ENCODE data around the gene FHOD3. TPM values are rescaled to one million over a fixed set of nuclear protein-coding genes. Genes with fewer than 3 reads are reported as not detected.

Gene FHOD3
- total and polyA plus RNA-seq, 2 experiments from 2014 or later, result 2.7 to 8.7 TPM

- TF ChIP-seq ZNF331 (CRISPR knock-in tag; IDR thresholded peaks at IDR 0.05; ENCODE audit: low read depth), result no peak
- no peak for TF ChIP-seq NANOG (IDR thresholded peaks at IDR 0.05; ENCODE audit: borderline replicate concordance)
- TF ChIP-seq STAT1 (IDR thresholded peaks at IDR 0.05; ENCODE audit: unreplicated experiment), result no peak
- TF ChIP-seq REST (IDR thresholded peaks at IDR 0.05; ENCODE audit: unreplicated experiment), result no peak
- TF ChIP-seq ETS1 (IDR thresholded peaks at IDR 0.05), result no peak
- TF ChIP-seq ZNF114 (CRISPR knock-in tag; IDR thresholded peaks at IDR 0.05), result no peak
- no peak for TF ChIP-seq ZNF462 (CRISPR knock-in tag; IDR thresholded peaks at IDR 0.05)
- no peak for TF ChIP-seq EZH2 (IDR thresholded peaks at IDR 0.05; ENCODE audit: low read depth, unreplicated experiment)
- no peak for TF ChIP-seq POLR2AphosphoS5 (IDR thresholded peaks at IDR 0.05; ENCODE audit: low read depth)
- no peak for TF ChIP-seq CTCF (conservative IDR thresholded peaks at IDR 0.05; ENCODE audit: low read depth in 2 of 2)
- TF ChIP-seq CREB1 (CRISPR knock-in tag; IDR thresholded peaks at IDR 0.05; ENCODE audit: low read depth), result no peak
- TF ChIP-seq EZH2phosphoT487 (IDR thresholded peaks at IDR 0.05; ENCODE audit: unreplicated experiment), result no peak
- TF ChIP-seq JUNB (IDR thresholded peaks at IDR 0.05; ENCODE audit: unreplicated experiment), result no peak
- Histone ChIP-seq H3F3A (replicated peaks; ENCODE audit: low read depth) (no peaks in the 10 kb centered on the region), H3K27me3 (ENCODE audit: insufficient read depth) (no peaks in the 10 kb centered on the region), H3K36me3 (ENCODE audit: insufficient read depth) (no peaks in the 10 kb centered on the region), H3K4me1 (ENCODE audit: insufficient read depth) (no peaks in the 10 kb centered on the region), H3K4me2 (no peak overlapping the region), H4K20me1 (replicated peaks; ENCODE audit: insufficient read depth) (no peaks in the 10 kb centered on the region; the same call in 1 of the 2 replicates), H3K9me2 (ENCODE audit: insufficient read depth) (no peaks in the 10 kb centered on the region), H3K4me3 (no peak overlapping the region), H3K79me2 (replicated peaks; ENCODE audit: insufficient read depth) (no peaks in the 10 kb centered on the region), H2AFZ (no peak overlapping the region), H3K27ac (ENCODE audit: low read depth) (no peak overlapping the region)
- H3K4me3 Mint-ChIP-seq, result no peak overlapping the region
- ATAC-seq, result no peak
- H3K9me3 Mint-ChIP-seq, result no peaks in the 10 kb centered on the region
- H3K27me3 Mint-ChIP-seq (ENCODE audit: insufficient read depth, low read depth, poor library complexity), result peaks cover 2% of the 10 kb centered on the region
- H3K36me3 Mint-ChIP-seq (ENCODE audit: low read depth), result no peaks in the 10 kb centered on the region
- H3K4me1 Mint-ChIP-seq, result 0 out of 3 replicates have a peak, but pooled peaks cover 2% of the 10 kb centered on the region
- no peak overlapping the region for H3K27ac Mint-ChIP-seq
- no peak for DNase-seq (ENCODE audit: low spot score)
Observed at GRCh38 chr18:36382854-36383253, 85.3 kb downstream of the FHOD3 start.
